HTR-8/SVneo (cell line): ENCODE results near the gene GALNT6.
A peak's percentile ranks its signal among the peaks of the same experiment; 100 is the strongest.

Experiments
- DNase-seq: peaks from one replicate; pipeline ENCODE4 v3.0.0; 2011; ENCODE audit warnings: low spot score, mixed read lengths; ENCODE audit not compliant: insufficient read length
- FAIRE-seq: peaks from 2 replicates; lab custom pipeline; 2011; peaks lifted over from hg19 to GRCh38; lab: Jason Lieb, UNC

GALNT6 gene

GRCh38 chr12:51383269-51383905, 7.8 kb downstream of the GALNT6 start:
- DNase-seq: no peak
- FAIRE-seq: no peak

- FAIRE-seq: no peak
Measured at GRCh38 chr12:51382173-51382572, 9.0 kb downstream of the GALNT6 start.

GRCh38 chr12:51381226-51382079, 9.8 kb downstream of the GALNT6 start:
- no peak for DNase-seq
- FAIRE-seq: no peak

More at GRCh38 chr12:51382173-51382572, 9.0 kb downstream of the GALNT6 start:
- no peak for DNase-seq

- DNase-seq: no peak
- no peak for FAIRE-seq
Measured at GRCh38 chr12:51379571-51379970, 11.6 kb downstream of the GALNT6 start.

GRCh38 chr12:51378749-51379148, 12.5 kb downstream of the GALNT6 start:
- FAIRE-seq: no peak

GRCh38 chr12:51377099-51377984, 13.9 kb downstream of the GALNT6 start:
- no peak for DNase-seq

More at GRCh38 chr12:51378749-51379148, 12.5 kb downstream of the GALNT6 start:
- DNase-seq: no peak

GRCh38 chr12:51374856-51375255, 16.4 kb downstream of the GALNT6 start:
- DNase-seq (no peak), FAIRE-seq (no peak)

More at GRCh38 chr12:51377099-51377984, 13.9 kb downstream of the GALNT6 start:
- FAIRE-seq: no peak

GRCh38 chr12:51374361-51374760, 16.8 kb downstream of the GALNT6 start:
- no peak for FAIRE-seq
- DNase-seq: no peak

- FAIRE-seq (no peak), DNase-seq (no peak)
Measured at GRCh38 chr12:51373187-51373586, 18.0 kb downstream of the GALNT6 start.

DNA sequence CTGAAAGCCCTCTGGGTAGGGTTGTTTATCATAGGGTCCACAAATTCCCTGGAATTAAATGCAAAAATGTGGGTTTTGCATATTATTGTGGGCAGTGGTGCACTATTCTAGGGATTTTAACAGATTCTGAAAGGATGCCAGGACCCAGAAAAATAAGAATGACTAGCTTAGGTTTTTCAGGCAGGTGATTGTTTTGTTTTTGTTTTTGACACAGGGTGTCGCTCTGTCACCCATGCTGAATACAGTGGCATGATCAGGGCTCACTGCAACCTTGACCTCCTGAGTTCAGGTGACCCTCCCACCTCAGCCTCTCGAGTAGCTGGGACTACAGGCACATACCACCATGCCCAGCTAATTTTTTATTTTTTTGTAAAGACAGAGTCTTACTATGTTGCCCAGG, 19.2 kb downstream of the GALNT6 start:
- FAIRE-seq: no peak
- DNase-seq: no peak

DNA sequence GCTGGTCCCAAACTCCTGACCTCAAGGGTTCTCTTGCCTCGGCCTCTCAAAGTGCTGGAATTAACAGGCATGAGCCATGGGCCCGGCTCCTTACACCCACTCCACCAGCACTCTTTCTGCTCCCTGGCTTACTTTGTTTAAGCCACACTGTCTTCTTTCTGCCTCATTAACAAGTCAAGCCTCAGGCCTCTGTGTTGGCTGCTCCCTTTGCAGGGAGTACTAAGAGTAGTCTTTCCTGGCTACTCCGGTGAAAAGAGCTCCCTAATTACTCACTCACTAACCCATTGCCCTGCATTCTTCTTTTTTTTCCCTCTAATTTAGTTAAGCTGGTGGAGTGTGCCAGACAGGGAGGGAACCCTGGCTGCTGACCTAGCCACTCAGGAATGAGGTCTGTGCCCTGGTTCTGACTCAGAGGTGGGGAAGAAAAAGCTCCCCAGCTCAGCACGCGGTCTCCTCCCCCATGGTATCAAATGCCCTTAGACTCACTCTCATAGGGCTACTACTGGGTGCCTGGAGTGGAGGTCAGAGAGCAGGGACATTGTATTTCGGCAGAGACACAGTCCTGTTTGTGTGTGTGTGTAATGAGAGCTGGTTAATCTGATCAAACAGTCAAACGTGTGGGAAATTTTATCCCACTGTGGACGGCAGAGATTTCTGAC, 19.8 kb downstream of the GALNT6 start:
- peak; percentile 92 for DNase-seq

DNA sequence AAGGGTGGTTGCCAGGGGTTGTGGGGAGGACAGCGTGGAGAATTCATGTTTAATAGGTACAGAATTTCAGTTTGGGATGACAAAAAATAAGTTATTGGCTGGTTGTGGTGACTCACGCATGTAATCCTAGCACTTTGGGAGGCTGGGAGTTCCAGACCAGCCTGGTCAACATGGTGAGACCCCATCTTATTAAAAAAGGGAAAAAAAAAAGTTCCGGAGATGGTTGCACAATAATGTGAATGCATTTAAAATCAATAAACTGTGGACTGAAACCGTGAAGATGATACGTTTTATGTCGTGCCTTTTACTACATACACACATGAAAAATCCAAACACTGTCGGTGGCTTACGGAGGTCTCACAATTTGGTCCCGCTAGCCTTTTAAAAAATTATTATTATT, 20.5 kb downstream of the GALNT6 start:
- no peak for DNase-seq
- no peak for FAIRE-seq

More for the DNA sequence above, 19.8 kb downstream of the GALNT6 start:
- FAIRE-seq: peak; percentile 38

GRCh38 chr12:51369581-51369980, 21.6 kb downstream of the GALNT6 start:
- no peak for FAIRE-seq
- no peak for DNase-seq

- FAIRE-seq (no peak), DNase-seq (no peak)
Measured at GRCh38 chr12:51368640-51369517, 22.3 kb downstream of the GALNT6 start.

DNA sequence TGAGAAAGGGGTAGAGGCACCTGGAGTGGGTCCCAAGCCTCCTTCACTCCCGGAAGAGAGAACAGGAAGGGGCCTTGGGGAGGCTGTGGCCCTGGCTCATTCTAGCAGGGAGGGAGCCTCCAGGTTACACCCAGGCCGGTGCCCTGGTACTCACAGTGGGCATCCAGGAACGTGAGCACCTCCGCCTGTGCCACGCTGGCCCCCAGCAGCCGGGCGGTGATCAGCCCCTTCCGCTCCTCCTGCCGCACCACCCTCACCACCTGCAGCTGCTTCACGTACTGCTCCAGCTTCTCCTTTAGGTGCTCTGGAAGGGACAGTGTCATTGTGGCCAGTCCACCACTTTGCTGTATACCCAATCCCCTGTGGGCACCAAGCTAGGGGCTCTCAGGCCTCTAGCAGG, 25.9 kb downstream of the GALNT6 start:
- FAIRE-seq (no peak), DNase-seq (no peak)

- FAIRE-seq (no peak), DNase-seq (no peak)
Measured at GRCh38 chr12:51364001-51364400, 27.2 kb downstream of the GALNT6 start.

GRCh38 chr12:51362747-51363342, 28.4 kb downstream of the GALNT6 start:
- no peak for DNase-seq
- no peak for FAIRE-seq

GRCh38 chr12:51362307-51362706, 28.9 kb downstream of the GALNT6 start:
- DNase-seq (no peak), FAIRE-seq (no peak)
